GM12892 (cell line): ENCODE measurements around the gene MYO1A.
"Not testable (repeated sequence)": the region's sequence is repeated elsewhere in the genome, so short reads cannot be mapped to it uniquely, and the experiment has no call there.

Source experiments
- DNase-seq: peaks from one replicate; pipeline ENCODE4 v3.0.0; 2011; ENCODE audit not compliant: insufficient read length
- FAIRE-seq: peaks from 2 replicates; lab custom pipeline; 2011; peaks lifted over from hg19 to GRCh38; lab: Jason Lieb, UNC
- POLR2A ChIP-seq: IDR thresholded peaks from 2 replicates; pipeline ENCODE4 v1.6.1; 2011; ENCODE audit warnings: low read depth, low read length, control low read depth
- POLR2AphosphoS5 ChIP-seq: IDR thresholded peaks from 2 replicates; pipeline ENCODE4 v1.6.1; 2011; ENCODE audit warnings: low read depth, low read length, control low read depth
- TAF1 ChIP-seq: IDR thresholded peaks from 2 replicates; pipeline ENCODE4 v1.6.1; 2011; ENCODE audit warnings: low read depth, mild to moderate bottlenecking, control low read depth, low read length, borderline replicate concordance

Gene MYO1A

GRCh38 chr12:57057067-57057751, 7.3 kb upstream of the MYO1A start:
- DNase-seq (no peak), FAIRE-seq (no peak)
- TF ChIP-seq POLR2A (no peak), TAF1 (no peak), POLR2AphosphoS5 (no peak)

- no peak for FAIRE-seq
- TF ChIP-seq POLR2AphosphoS5: no peak
- no peak for DNase-seq
These were observed 5.9 kb upstream of the MYO1A start for GRCh38 chr12:57055824-57056223.

GRCh38 chr12:57053901-57054300, 4.0 kb upstream of the MYO1A start:
- FAIRE-seq, DNase-seq: not testable (repeated sequence)

- not testable (repeated sequence) for DNase-seq, FAIRE-seq
These were observed 3.2 kb upstream of the MYO1A start for GRCh38 chr12:57053146-57053545.

GRCh38 chr12:57051011-57051410, 1.1 kb upstream of the MYO1A start:
- TF ChIP-seq POLR2A (no peak), TAF1 (no peak), POLR2AphosphoS5 (no peak)
- no peak for DNase-seq
- FAIRE-seq: no peak

- TF ChIP-seq TAF1 (no peak), POLR2A (no peak), POLR2AphosphoS5 (no peak)
- DNase-seq (no peak), FAIRE-seq (no peak)
These were observed 846 bp downstream of the MYO1A start for GRCh38 chr12:57049119-57049446.

GRCh38 chr12:57048423-57049118, 1.4 kb downstream of the MYO1A start:
- TF ChIP-seq TAF1: no peak
- no peak for TF ChIP-seq POLR2AphosphoS5
- no peak for TF ChIP-seq POLR2A
- no peak for DNase-seq
- FAIRE-seq: no peak

GRCh38 chr12:57047981-57048380, 1.9 kb downstream of the MYO1A start:
- TF ChIP-seq POLR2A: no peak
- TF ChIP-seq POLR2AphosphoS5: no peak
- TF ChIP-seq TAF1: no peak
- no peak for FAIRE-seq
- DNase-seq: no peak

GRCh38 chr12:57046947-57047890, 2.7 kb downstream of the MYO1A start:
- FAIRE-seq (peak; percentile 85), DNase-seq (no peak)
- TF ChIP-seq TAF1: no peak

- FAIRE-seq (no peak), DNase-seq (no peak)
- TF ChIP-seq POLR2A (no peak), POLR2AphosphoS5 (no peak), TAF1 (no peak)
These were observed 3.7 kb downstream of the MYO1A start for GRCh38 chr12:57046086-57046791.

- TF ChIP-seq POLR2AphosphoS5: no peak
- TF ChIP-seq TAF1: no peak
- no peak for TF ChIP-seq POLR2A
- FAIRE-seq: no peak
- DNase-seq: no peak
These were observed 5.0 kb downstream of the MYO1A start for GRCh38 chr12:57044889-57045288.
